ENCODE measurements around the gene ZWILCH.

GRCh38 chr15:66560856-66561525 is 55.9 kb downstream of the ZWILCH start:
- no peak for TF ChIP-seq CTCF (IDR thresholded peaks at IDR 0.05)
- no peak for TF ChIP-seq POLR2A (IDR thresholded peaks at IDR 0.05)
- no peak for TF ChIP-seq EP300 (IDR thresholded peaks at IDR 0.05)
- no peak for TF ChIP-seq POLR2AphosphoS5 (IDR thresholded peaks at IDR 0.05)
